GM12878 (cell line): ENCODE data around the gene MYO1E. TPM values are rescaled to one million over a fixed set of nuclear protein-coding genes. Genes with fewer than 3 reads are reported as not detected.

Source experiments
- CUX1 ChIP-seq: IDR thresholded peaks from 2 replicates; pipeline ENCODE4 v1.6.1; 2012; ENCODE audit warnings: improper control_type of control experiment, low read depth, low read length; ENCODE audit not compliant: insufficient replicate concordance
- MAX ChIP-seq: IDR thresholded peaks from 2 replicates; pipeline ENCODE4 v1.6.1; 2012; ENCODE audit warnings: low read depth, low read length, improper control_type of control experiment
- ZBTB11 ChIP-seq: fragments of 450-650 bp; formaldehyde crosslinking; IDR thresholded peaks from 2 replicates; pipeline ENCODE4 v1.5.0; 2022; ENCODE audit warnings: mild to moderate bottlenecking, missing genetic modification characterization
- polyA plus RNA-seq, 11 experiments: library from polyadenylated mRNA; depleted of rRNA in 4 of 11; unstranded in 6 of 11; stranded (reverse) in 5 of 11; fragments of >200 nt; fragmentation: Nextera tagmentation in 4 of 11; fragmentation: Illumina TruSeq in 1 of 11; extraction: Ambion mirVana in 4 of 11; extraction: Trizol in 1 of 11; gene quantifications; 1 replicate in 1 of 11; 2 replicates in 10 of 11; pipeline versions ENCODE4 v1.2.1 to v1.2.3, GENCODE V29; 2011 to 2016; ENCODE audit warnings: inconsistent platforms in 2 of 11, missing spikeins in 2 of 11, low read depth in 1 of 11
- total RNA-seq, 4 experiments: library from RNA; depleted of rRNA in 3 of 4; stranded (reverse); fragments of >200 nt in 3 of 4; fragmentation: Illumina TruSeq in 1 of 4; extraction: Trizol in 1 of 4; gene quantifications; 2 replicates each; pipeline versions ENCODE4 v1.2.1 to v1.2.3, GENCODE V29; 2013 to 2021

The MYO1E gene
- total and polyA plus RNA-seq, 10 of the 15 experiments (the other 5 are each of a cell fraction or from before 2014, with no cell fraction given): 10.3 to 266 (median 64.9) TPM

- TF ChIP-seq ZBTB11 (no peak), CUX1 (no peak), MAX (no peak)
Measured at GRCh38 chr15:59172289-59172901, 200.3 kb downstream of the MYO1E start (continued).
